Keratinocyte (primary cell): ENCODE data around the gene TMEM204.

Experiments
- EZH2 ChIP-seq: IDR thresholded peaks from one replicate; pipeline ENCODE4 v1.6.1; 2012; ENCODE audit warnings: inconsistent platforms, mild to moderate bottlenecking, low read length, moderate library complexity
- TF ChIP-seq, protein P1 (sequence below), 3 experiments: IDR thresholded peaks in 1 of 3; conservative IDR thresholded peaks in 1 of 3; optimal IDR thresholded peaks in 1 of 3; 2 replicates in 2 of 3; 3 replicates in 1 of 3; pipeline versions ENCODE3 to v1.5.1; 2011; ENCODE audit warnings: low read length in 3 of 3, mild to moderate bottlenecking in 3 of 3, moderate library complexity in 2 of 3, control low read depth in 1 of 3, inconsistent platforms in 1 of 3; ENCODE audit not compliant: insufficient read depth in 2 of 3; ENCODE audit errors: extremely low read depth in 1 of 3

DNA sequence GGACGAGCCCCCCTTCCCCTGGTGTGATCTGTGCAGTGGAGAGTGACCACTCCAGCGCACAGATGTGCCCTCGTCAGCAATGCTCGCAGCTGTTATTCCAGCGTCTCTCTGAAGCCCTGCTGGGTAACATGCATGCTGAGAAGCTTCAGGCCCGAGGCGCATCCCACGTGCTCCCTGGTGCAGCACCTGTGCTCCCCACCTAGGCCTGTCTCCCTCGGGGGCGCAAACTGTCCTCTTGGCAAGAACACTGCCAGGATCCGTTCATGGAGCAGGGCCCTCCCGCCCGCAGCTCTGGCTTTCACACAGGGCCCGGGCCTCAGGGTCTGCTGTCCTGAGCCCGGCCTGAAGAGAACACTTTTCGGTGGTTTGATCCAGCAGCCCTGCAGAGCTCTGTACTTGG is 13.0 kb downstream of the TMEM204 start:
- TF ChIP-seq, protein P1, sequence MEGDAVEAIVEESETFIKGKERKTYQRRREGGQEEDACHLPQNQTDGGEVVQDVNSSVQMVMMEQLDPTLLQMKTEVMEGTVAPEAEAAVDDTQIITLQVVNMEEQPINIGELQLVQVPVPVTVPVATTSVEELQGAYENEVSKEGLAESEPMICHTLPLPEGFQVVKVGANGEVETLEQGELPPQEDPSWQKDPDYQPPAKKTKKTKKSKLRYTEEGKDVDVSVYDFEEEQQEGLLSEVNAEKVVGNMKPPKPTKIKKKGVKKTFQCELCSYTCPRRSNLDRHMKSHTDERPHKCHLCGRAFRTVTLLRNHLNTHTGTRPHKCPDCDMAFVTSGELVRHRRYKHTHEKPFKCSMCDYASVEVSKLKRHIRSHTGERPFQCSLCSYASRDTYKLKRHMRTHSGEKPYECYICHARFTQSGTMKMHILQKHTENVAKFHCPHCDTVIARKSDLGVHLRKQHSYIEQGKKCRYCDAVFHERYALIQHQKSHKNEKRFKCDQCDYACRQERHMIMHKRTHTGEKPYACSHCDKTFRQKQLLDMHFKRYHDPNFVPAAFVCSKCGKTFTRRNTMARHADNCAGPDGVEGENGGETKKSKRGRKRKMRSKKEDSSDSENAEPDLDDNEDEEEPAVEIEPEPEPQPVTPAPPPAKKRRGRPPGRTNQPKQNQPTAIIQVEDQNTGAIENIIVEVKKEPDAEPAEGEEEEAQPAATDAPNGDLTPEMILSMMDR (optimal IDR thresholded peaks at IDR 0.05 in 1 of 3, IDR thresholded peaks at IDR 0.05 in 1 of 3, conservative IDR thresholded peaks at IDR 0.05 in 1 of 3; ENCODE audit: extremely low read depth in 1 of 3, insufficient read depth in 2 of 3, low read length in 3 of 3) = no peak
- TF ChIP-seq EZH2 = no peak
